B cell (primary cell): Measurements from ENCODE around the gene PSME2. TPM values are rescaled to one million over a fixed set of nuclear protein-coding genes. Genes with fewer than 3 reads are reported as not detected.

Experiments used
- ATAC-seq: fragments of 200-7000 bp; cut with Tn5 transposase; one replicate; pipeline ENCODE4 v1.10.0; 2021; ENCODE audit warnings: low read depth, mild to moderate bottlenecking, moderate number of reproducible peaks, moderate library complexity
- CTCF ChIA-PET: fragments of 350-600 bp; sonication (Branson Sonifier 250); formaldehyde crosslinking; loops from one replicate; lab custom pipeline; 2021; ENCODE audit warnings: antibody characterized with exemption, inconsistent platforms; lab: Charles Lee
- POLR2A ChIA-PET: fragments of 350-600 bp; sonication (Branson Sonifier 250); formaldehyde crosslinking; loops from one replicate; lab custom pipeline; 2021; ENCODE audit warnings: antibody characterized with exemption; lab: Charles Lee
- DNase-seq: peaks from one replicate; pipeline ENCODE4 v3.0.0; 2013
- H2AFZ ChIP-seq: 2 replicates; pipeline ENCODE4 v1.6.1; 2012; ENCODE audit warnings: mild to moderate bottlenecking, low read depth, low read length; ENCODE audit not compliant: insufficient read depth, poor library complexity, severe bottlenecking
- H3K27ac ChIP-seq, 2 donors: 1 replicate in 1 of 2; 2 replicates in 1 of 2; pipeline ENCODE4 v1.5.1; 2012 to 2013; ENCODE audit warnings: low read length in 2 of 2, mild to moderate bottlenecking in 2 of 2, moderate library complexity in 1 of 2
- H3K27me3 ChIP-seq, 4 experiments: fragments of 200-600 bp in 1 of 4; sonication (generic) in 1 of 4; replicated peaks in 1 of 4; 1 replicate in 2 of 4; 2 replicates in 2 of 4; pipeline versions ENCODE4 v1.6.1 to v1.7.0; 2013 to 2016; ENCODE audit warnings: low read length in 3 of 4, mild to moderate bottlenecking in 2 of 4, mixed read lengths in 1 of 4, moderate library complexity in 1 of 4; ENCODE audit not compliant: insufficient read depth in 4 of 4, control insufficient read depth in 3 of 4; ENCODE audit errors: control extremely low read depth in 1 of 4
- H3K36me3 ChIP-seq, 2 experiments: replicated peaks in 1 of 2; 1 replicate in 1 of 2; 2 replicates in 1 of 2; pipeline versions ENCODE4 v1.6.1 to v1.7.1; 2013; ENCODE audit warnings: low read length in 1 of 2; ENCODE audit not compliant: insufficient read depth in 2 of 2, control insufficient read depth in 1 of 2; ENCODE audit errors: control extremely low read depth in 1 of 2, extremely low read depth in 1 of 2
- H3K4me1 ChIP-seq, 2 donors: fragments of 200-600 bp in 1 of 2; sonication (generic) in 1 of 2; 1 replicate in 1 of 2; 2 replicates in 1 of 2; pipeline versions ENCODE4 v1.5.1 to v1.6.1; 2013 to 2017; ENCODE audit warnings: low read length in 2 of 2; ENCODE audit not compliant: control insufficient read depth in 2 of 2, insufficient read depth in 2 of 2
- H3K4me2 ChIP-seq: replicated peaks from 2 replicates; pipeline ENCODE3; 2012; ENCODE audit warnings: mild to moderate bottlenecking, low read depth, low read length; ENCODE audit not compliant: poor library complexity, severe bottlenecking
- H3K4me3 ChIP-seq, 5 experiments: fragments of 200-600 bp in 1 of 5; sonication (generic) in 1 of 5; 1 replicate in 3 of 5; 2 replicates in 2 of 5; pipeline versions ENCODE4 v1.5.1 to v1.7.0; 2011 to 2016; ENCODE audit warnings: low read length in 4 of 5, mild to moderate bottlenecking in 4 of 5, low read depth in 2 of 5, control low read depth in 1 of 5, moderate library complexity in 1 of 5; ENCODE audit not compliant: insufficient read depth in 1 of 5; ENCODE audit errors: control extremely low read depth in 1 of 5, extremely low read depth in 1 of 5
- H3K79me2 ChIP-seq: fragments of 200-600 bp; sonication (generic); one replicate; pipeline ENCODE4 v1.6.0; 2016; ENCODE audit warnings: low read length; ENCODE audit not compliant: control insufficient read depth, insufficient read depth
- H3K9ac ChIP-seq: fragments of 200-600 bp; sonication (generic); 2 replicates; pipeline ENCODE4 v1.6.1; 2017; ENCODE audit warnings: mild to moderate bottlenecking, low read length, moderate library complexity
- H3K9me3 ChIP-seq, 3 donors: one replicate each; pipeline versions ENCODE4 v1.6.1 to v1.7.1; 2013; ENCODE audit warnings: low read length in 2 of 3; ENCODE audit not compliant: control insufficient read depth in 2 of 3, insufficient read depth in 1 of 3; ENCODE audit errors: control extremely low read depth in 1 of 3
- H4K20me1 ChIP-seq: 2 replicates; pipeline ENCODE4 v1.6.0; 2012; ENCODE audit warnings: mild to moderate bottlenecking, low read length; ENCODE audit not compliant: insufficient read depth, control insufficient read depth, poor library complexity, severe bottlenecking
- H3K27ac Mint-ChIP-seq: one replicate; pipeline ENCODE4 v1.8.0; 2021; ENCODE audit warnings: mixed read lengths
- H3K27me3 Mint-ChIP-seq: one replicate; pipeline ENCODE4 v1.8.0; 2021; ENCODE audit warnings: mixed read lengths
- H3K4me1 Mint-ChIP-seq: one replicate; pipeline ENCODE4 v1.8.0; 2021; ENCODE audit warnings: mixed read lengths
- H3K4me3 Mint-ChIP-seq: one replicate; pipeline ENCODE4 v1.8.0; 2021; ENCODE audit warnings: mixed read lengths
- H3K9me3 Mint-ChIP-seq: one replicate; pipeline ENCODE4 v1.8.0; 2022; ENCODE audit warnings: mixed read lengths; ENCODE audit not compliant: insufficient read depth
- CTCF ChIP-seq: fragments of 200-600 bp; IDR thresholded peaks from one replicate; pipeline ENCODE4 v1.8.0; 2022; ENCODE audit warnings: antibody characterized with exemption, mild to moderate bottlenecking
- EZH2 ChIP-seq: IDR thresholded peaks from 2 replicates; pipeline ENCODE4 v1.6.1; 2012; ENCODE audit warnings: borderline replicate concordance, low read depth, mild to moderate bottlenecking, moderate library complexity, low read length; ENCODE audit not compliant: insufficient read depth, poor library complexity, severe bottlenecking
- WGBS: methylation state at CpG from one replicate; pipeline ENCODE4 v1.1.5; 2013; ENCODE audit warnings: missing lambda C conversion rate; ENCODE audit not compliant: insufficient coverage; 5-methylcytosine and 5-hydroxymethylcytosine counted together
- intact Hi-C: fragments of 100-400 bp; cut with micrococcal nuclease; formaldehyde crosslinking; loops from one replicate; pipeline ENCODE4 v1.10.0; 2022
- polyA plus RNA-seq: library from polyadenylated mRNA; depleted of rRNA; stranded (reverse); fragments of >200 nt; gene quantifications from 2 replicates; pipeline ENCODE4 v1.2.3, GENCODE V29; 2012
- total RNA-seq, 2 donors: library from RNA; stranded (reverse); fragments of 120-200 nt in 1 of 2; gene quantifications; 1 replicate in 1 of 2; 2 replicates in 1 of 2; pipeline versions ENCODE4 v1.2.3 to v1.2.4, GENCODE V29; 2013 to 2022

PSME2 gene
- total and polyA plus RNA-seq, 2 donors (not counting 1 experiment from before 2014, with no cell fraction given), result 126 to 141 TPM

DNA sequence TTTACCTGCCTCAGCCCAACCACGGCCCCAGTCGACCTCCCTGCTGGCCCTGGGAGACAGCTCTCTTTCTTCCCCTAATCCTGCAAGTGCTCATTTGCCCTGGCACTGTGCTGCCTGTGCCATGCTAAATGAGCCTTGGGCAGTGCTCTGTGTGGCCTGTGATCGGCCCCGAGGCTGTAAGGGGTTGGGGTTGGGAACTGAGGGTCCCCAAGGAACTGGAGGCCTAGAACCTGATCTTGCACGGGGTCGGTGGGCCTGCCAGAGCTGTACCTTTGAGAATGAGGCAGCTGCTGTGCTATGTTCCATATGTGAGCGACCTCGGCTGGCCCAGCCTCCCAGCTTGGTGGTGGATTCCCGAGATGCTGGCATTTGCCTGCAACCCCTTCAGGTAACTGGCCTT is 3.7 kb upstream of the PSME2 start:
- Histone ChIP-seq H3K36me3 (peaks cover 2 to 53% of the 10 kb centered on the region in 2 experiments), H2AFZ (no peak overlapping the region), H3K9ac (no peak overlapping the region), H3K9me3 (no peaks in the 10 kb centered on the region), H3K79me2 (peaks cover 67% of the 10 kb centered on the region), H4K20me1 (peaks cover 45% of the 10 kb centered on the region), H3K27me3 (no peaks in the 10 kb centered on the region), H3K4me2 (no peak overlapping the region), H3K27ac (no peak overlapping the region), H3K4me3 (no peak overlapping the region), H3K4me1 (peaks cover 19 to 30% of the 10 kb centered on the region in 2 donors)
- H3K4me3 Mint-ChIP-seq, result peak overlapping the region; percentile 18
- peaks cover 41% of the 10 kb centered on the region for H3K4me1 Mint-ChIP-seq
- DNase-seq, result no peak
- POLR2A ChIA-PET, result interaction anchor here (0.9 kb wide), 1 partner anchor 11 kb away, joined by 3 read pairs; the partner anchor contains the start of gene IRF9
- intact Hi-C loops, result no loop called here
- 99% methylated on average over 9 of the region's 9 CpGs for WGBS
- TF ChIP-seq CTCF (no peak), EZH2 (no peak)
- CTCF ChIA-PET, result interaction anchor here (1.0 to 1.8 kb wide), 4 partner anchors 11 to 41 kb away, joined by 3 to 14 read pairs (median 6); partner anchors contain the start of genes IRF9 and PSME1
- no peaks in the 10 kb centered on the region for H3K9me3 Mint-ChIP-seq
- H3K27ac Mint-ChIP-seq, result no peak overlapping the region
- no peak for ATAC-seq
- H3K27me3 Mint-ChIP-seq, result no peaks in the 10 kb centered on the region

- intact Hi-C loops, result loop anchor here (5.0 to 10.0 kb wide), 3 partner anchors 125 to 1055 kb away; partner anchors contain the start of genes ACIN1, C14orf119, PPP1R3E and RABGGTA
- Mint-ChIP-seq H3K9me3 (no peaks in the 10 kb centered on the region), H3K27ac (no peak overlapping the region), H3K4me1 (peaks cover 44% of the 10 kb centered on the region), H3K4me3 (peak overlapping the region; percentile 95), H3K27me3 (no peaks in the 10 kb centered on the region)
- H2AFZ ChIP-seq, result no peak overlapping the region
- no peak overlapping the region for H3K4me2 ChIP-seq
- ATAC-seq (no peak), DNase-seq (no peak)
- no peaks in the 10 kb centered on the region for H3K27me3 ChIP-seq
- H3K36me3 ChIP-seq, result peaks cover 2 to 53% of the 10 kb centered on the region in 2 experiments
- WGBS, result 100% methylated on average over 3 of the region's 3 CpGs
- H4K20me1 ChIP-seq, result peaks cover 45% of the 10 kb centered on the region
- CTCF ChIA-PET, result interaction anchor here (1.0 to 6.2 kb wide), 7 partner anchors 11 to 68 kb away, joined by 3 to 62 read pairs (median 6); partner anchors contain the start of genes IRF9 and PSME1
- no peak overlapping the region for H3K4me3 ChIP-seq
- POLR2A ChIA-PET, result interaction anchor here (4.1 kb wide), 1 partner anchor 13 kb away, joined by 43 read pairs; the partner anchor contains the start of gene PSME1
- H3K9ac ChIP-seq, result no peak overlapping the region
- H3K27ac ChIP-seq, result no peak overlapping the region
- peaks cover 20 to 33% of the 10 kb centered on the region in 2 donors for H3K4me1 ChIP-seq
- no peaks in the 10 kb centered on the region for H3K9me3 ChIP-seq
- TF ChIP-seq CTCF, result no peak
- no peak for TF ChIP-seq EZH2
- peaks cover 71% of the 10 kb centered on the region for H3K79me2 ChIP-seq
Observed at GRCh38 chr14:24149302-24149969, 3.0 kb upstream of the PSME2 start.
